22Rv1 (cell line): ENCODE data around the gene SLC35F1.

Experiments used
- H3K27ac ChIP-seq: fragments of 450-650 bp; 2 replicates; pipeline ENCODE4 v1.5.1; 2017
- CTCF ChIP-seq: fragments of 450-650 bp; IDR thresholded peaks from 2 replicates; pipeline ENCODE4 v1.5.1; 2017; ENCODE audit warnings: mild to moderate bottlenecking
- ZFX ChIP-seq: fragments of 450-650 bp; IDR thresholded peaks from 2 replicates; pipeline ENCODE4 v1.6.1; 2017; ENCODE audit warnings: antibody characterized with exemption, borderline replicate concordance

The SLC35F1 gene

GRCh38 chr6:118086159-118086558 is 179.1 kb downstream of the SLC35F1 start:
- TF ChIP-seq CTCF (no peak), ZFX (no peak)

GRCh38 chr6:118092086-118092485 is 185.0 kb downstream of the SLC35F1 start:
- no peak for TF ChIP-seq CTCF
- H3K27ac ChIP-seq = no peak overlapping the region

More at GRCh38 chr6:118086159-118086558, 179.1 kb downstream of the SLC35F1 start:
- H3K27ac ChIP-seq = no peak overlapping the region

GRCh38 chr6:118097576-118097975 is 190.5 kb downstream of the SLC35F1 start:
- TF ChIP-seq CTCF (no peak), ZFX (no peak)
- H3K27ac ChIP-seq = no peak overlapping the region

- H3K27ac ChIP-seq = no peak overlapping the region
- TF ChIP-seq CTCF = no peak
- no peak for TF ChIP-seq ZFX
Observed at GRCh38 chr6:118100717-118101116, 193.7 kb downstream of the SLC35F1 start.

GRCh38 chr6:118101220-118101619 is 194.2 kb downstream of the SLC35F1 start:
- no peak for TF ChIP-seq ZFX
- TF ChIP-seq CTCF = no peak
- H3K27ac ChIP-seq = no peak overlapping the region

GRCh38 chr6:118101831-118102345 is 194.8 kb downstream of the SLC35F1 start:
- no peak for TF ChIP-seq CTCF
- TF ChIP-seq ZFX = no peak
- H3K27ac ChIP-seq = no peak overlapping the region

- no peak for TF ChIP-seq ZFX
- TF ChIP-seq CTCF = no peak
- no peak overlapping the region for H3K27ac ChIP-seq
Observed at GRCh38 chr6:118102401-118102800, 195.3 kb downstream of the SLC35F1 start.
